Peyer's patch (tissue), 4 donors: Measurements from ENCODE around the gene MCIDAS.
A peak's percentile ranks its signal among the peaks of the same experiment; 100 is the strongest.

ENCODE experiments used
- CTCF ChIP-seq, 6 experiments: fragments of 450-650 bp in 4 of 6; fragments of 200-600 bp in 2 of 6; sonication (generic) in 1 of 6; IDR thresholded peaks; one replicate each; pipeline ENCODE4 v1.5.1; 2017 to 2019; ENCODE audit warnings: antibody characterized with exemption in 6 of 6, mild to moderate bottlenecking in 3 of 6, moderate library complexity in 1 of 6
- POLR2A ChIP-seq, 2 donors: fragments of 450-650 bp; IDR thresholded peaks; one replicate each; pipeline ENCODE4 v1.5.1; 2017; ENCODE audit warnings: antibody characterized with exemption in 2 of 2, mild to moderate bottlenecking in 2 of 2, moderate library complexity in 2 of 2

- TF ChIP-seq CTCF (IDR thresholded peaks at IDR 0.05) (peak in 1 of 6 experiments; percentile 7), POLR2A (IDR thresholded peaks at IDR 0.05) (no peak)
Measured at GRCh38 chr5:55218967-55219366, 8.1 kb downstream of the MCIDAS start.
